HCT116 (cell line): ENCODE results near the gene KRT86. TPM values are rescaled to one million over a fixed set of nuclear protein-coding genes. Genes with fewer than 3 reads are reported as not detected.

ENCODE experiments used
- ATAC-seq: fragments of 200-7000 bp; cut with Tn5 transposase; 2 replicates; pipeline ENCODE4 v1.9.1; 2020; ENCODE audit warnings: mild to moderate bottlenecking, moderate library complexity
- BruUV-seq: library from RNA; stranded (reverse); fragments of 400-500 nt; replicated peaks from 2 replicates; lab custom pipeline; 2021; lab: Mats Ljungman, UMichigan
- CTCF ChIA-PET: fragments of 300-600 bp; sonication (Branson Sonifier 250); formaldehyde crosslinking; loops from one replicate; lab custom pipeline; 2021; ENCODE audit warnings: antibody characterized with exemption; lab: Charles Lee
- POLR2A ChIA-PET: fragments of 300-600, 350-600 bp; sonication (Branson Sonifier 250); formaldehyde crosslinking; loops from one replicate; lab custom pipeline; 2021; ENCODE audit warnings: antibody characterized with exemption; lab: Charles Lee
- RAD21 ChIA-PET, 2 experiments: fragments of 300-600 bp; sonication (Branson Sonifier 250); formaldehyde crosslinking; loops; one replicate each; lab custom pipeline; 2023; ENCODE audit warnings: low total read pairs in 2 of 2; ENCODE audit not compliant: uncharacterized antibody in 2 of 2, unreplicated experiment in 2 of 2, low non-redundant PET in 1 of 2; lab: Charles Lee
- DNase-seq: peaks from one replicate; pipeline ENCODE4 v3.0.0-alpha.2; 2010; ENCODE audit warnings: low read depth, low spot score
- H2AFZ ChIP-seq: fragments of 200-600 bp; shearing (Covaris generic), sonication (generic); 2 replicates; pipeline ENCODE4 v1.6.1; 2017; ENCODE audit warnings: low read depth, mixed run types, mixed read lengths, antibody characterized with exemption, low read length; ENCODE audit not compliant: poor library complexity, severe bottlenecking
- H3K27ac ChIP-seq: 2 replicates; pipeline ENCODE4 v1.5.1; 2012; ENCODE audit warnings: low read depth, low read length
- H3K27me3 ChIP-seq: fragments of 200-600 bp; sonication (generic); 2 replicates; pipeline ENCODE4 v1.6.1; 2016; ENCODE audit warnings: mixed run types, low read length, mixed read lengths; ENCODE audit not compliant: insufficient read depth
- H3K36me3 ChIP-seq, 2 experiments: fragments of 200-500 bp in 1 of 2; fragments of 200-600 bp in 1 of 2; sonication (Bioruptor generic) in 1 of 2; sonication (generic) in 1 of 2; 2 replicates each; pipeline versions ENCODE4 v1.5.1 to v1.6.1; 2014 to 2016; ENCODE audit warnings: low read length in 2 of 2, inconsistent platforms in 1 of 2, mixed read lengths in 1 of 2, mixed run types in 1 of 2; ENCODE audit not compliant: insufficient read depth in 2 of 2, control insufficient read depth in 1 of 2
- H3K4me1 ChIP-seq, 2 experiments: fragments of 200-600 bp in 1 of 2; sonication (generic) in 1 of 2; 2 replicates each; pipeline versions ENCODE4 v1.5.1 to v1.6.1; 2012 to 2017; ENCODE audit warnings: low read length in 2 of 2, inconsistent platforms in 1 of 2, mild to moderate bottlenecking in 1 of 2, mixed read lengths in 1 of 2, mixed run types in 1 of 2, moderate library complexity in 1 of 2; ENCODE audit not compliant: insufficient read depth in 2 of 2, control insufficient read depth in 1 of 2
- H3K4me2 ChIP-seq: fragments of 200-600 bp; sonication (generic); 2 replicates; pipeline ENCODE4 v1.6.1; 2017; ENCODE audit warnings: mixed run types, low read length, mixed read lengths
- H3K4me3 ChIP-seq, 2 experiments: fragments of 200-600 bp in 1 of 2; sonication (generic) in 1 of 2; replicated peaks in 1 of 2; 2 replicates each; pipeline ENCODE4 v1.5.1; 2011 to 2016; ENCODE audit warnings: low read length in 2 of 2, control low read depth in 1 of 2, low read depth in 1 of 2, mild to moderate bottlenecking in 1 of 2, mixed read lengths in 1 of 2, mixed run types in 1 of 2
- H3K79me2 ChIP-seq: fragments of 200-600 bp; sonication (generic); 2 replicates; pipeline ENCODE4 v1.6.1; 2017; ENCODE audit warnings: mild to moderate bottlenecking, mixed run types, low read length, moderate library complexity, mixed read lengths; ENCODE audit not compliant: insufficient read depth
- H3K9ac ChIP-seq: fragments of 200-600 bp; sonication (generic); 2 replicates; pipeline ENCODE4 v1.6.1; 2016; ENCODE audit warnings: low read length, mixed read lengths
- H3K9me2 ChIP-seq: fragments of 200-600 bp; sonication (generic), shearing (Covaris generic); 2 replicates; pipeline ENCODE4 v1.6.1; 2017; ENCODE audit warnings: mixed run types, mild to moderate bottlenecking, moderate library complexity; ENCODE audit not compliant: insufficient read depth
- H3K9me3 ChIP-seq, 2 experiments: fragments of 200-500 bp in 1 of 2; fragments of 200-600 bp in 1 of 2; sonication (Bioruptor generic) in 1 of 2; sonication (generic) in 1 of 2; 2 replicates each; pipeline ENCODE4 v1.6.1; 2014 to 2017; ENCODE audit warnings: low read length in 2 of 2, mixed read lengths in 2 of 2, inconsistent platforms in 1 of 2, low read depth in 1 of 2, mild to moderate bottlenecking in 1 of 2, mixed run types in 1 of 2, moderate library complexity in 1 of 2; ENCODE audit not compliant: control insufficient read depth in 1 of 2, insufficient read depth in 1 of 2
- H4K20me1 ChIP-seq: fragments of 200-600 bp; sonication (generic), shearing (Covaris generic); 2 replicates; pipeline ENCODE4 v1.6.1; 2017; ENCODE audit warnings: mixed run types, mild to moderate bottlenecking, moderate library complexity; ENCODE audit not compliant: insufficient read depth
- EZH2 ChIP-seq: fragments of 200-600 bp; sonication (generic); IDR thresholded peaks from 2 replicates; pipeline ENCODE4 v1.6.1; 2017; ENCODE audit warnings: antibody characterized with exemption, mixed run types
- JUND ChIP-seq: IDR thresholded peaks from 2 replicates; pipeline ENCODE4 v1.6.1; 2012
- POLR2AphosphoS5 ChIP-seq: IDR thresholded peaks from 2 replicates; pipeline ENCODE4 v1.6.1; 2011; ENCODE audit warnings: mild to moderate bottlenecking, low read depth, low read length, moderate library complexity
- TCF7L2 ChIP-seq: IDR thresholded peaks from 2 replicates; pipeline ENCODE4 v1.7.0; 2011; ENCODE audit warnings: borderline replicate concordance, inconsistent platforms; ENCODE audit not compliant: insufficient read depth, insufficient read length; ENCODE audit errors: extremely low read depth
- ZFX ChIP-seq: fragments of 450-650 bp; IDR thresholded peaks from 2 replicates; pipeline ENCODE4 v1.6.1; 2017
- intact Hi-C: fragments of 100-400 bp; cut with micrococcal nuclease; formaldehyde crosslinking; loops from 2 replicates; pipeline ENCODE4 v1.10.0; 2022
- total RNA-seq: library from RNA; stranded (reverse); gene quantifications from one replicate; pipeline ENCODE4 v1.2.1, GENCODE V29; 2021; ENCODE audit not compliant: unreplicated experiment
- TF ChIP-seq, protein P1 (sequence below): IDR thresholded peaks from 2 replicates; pipeline ENCODE4 v1.6.1; 2012

The KRT86 gene
- total RNA-seq, 1 experiment from 2014 or later, result 1.5 TPM

DNA sequence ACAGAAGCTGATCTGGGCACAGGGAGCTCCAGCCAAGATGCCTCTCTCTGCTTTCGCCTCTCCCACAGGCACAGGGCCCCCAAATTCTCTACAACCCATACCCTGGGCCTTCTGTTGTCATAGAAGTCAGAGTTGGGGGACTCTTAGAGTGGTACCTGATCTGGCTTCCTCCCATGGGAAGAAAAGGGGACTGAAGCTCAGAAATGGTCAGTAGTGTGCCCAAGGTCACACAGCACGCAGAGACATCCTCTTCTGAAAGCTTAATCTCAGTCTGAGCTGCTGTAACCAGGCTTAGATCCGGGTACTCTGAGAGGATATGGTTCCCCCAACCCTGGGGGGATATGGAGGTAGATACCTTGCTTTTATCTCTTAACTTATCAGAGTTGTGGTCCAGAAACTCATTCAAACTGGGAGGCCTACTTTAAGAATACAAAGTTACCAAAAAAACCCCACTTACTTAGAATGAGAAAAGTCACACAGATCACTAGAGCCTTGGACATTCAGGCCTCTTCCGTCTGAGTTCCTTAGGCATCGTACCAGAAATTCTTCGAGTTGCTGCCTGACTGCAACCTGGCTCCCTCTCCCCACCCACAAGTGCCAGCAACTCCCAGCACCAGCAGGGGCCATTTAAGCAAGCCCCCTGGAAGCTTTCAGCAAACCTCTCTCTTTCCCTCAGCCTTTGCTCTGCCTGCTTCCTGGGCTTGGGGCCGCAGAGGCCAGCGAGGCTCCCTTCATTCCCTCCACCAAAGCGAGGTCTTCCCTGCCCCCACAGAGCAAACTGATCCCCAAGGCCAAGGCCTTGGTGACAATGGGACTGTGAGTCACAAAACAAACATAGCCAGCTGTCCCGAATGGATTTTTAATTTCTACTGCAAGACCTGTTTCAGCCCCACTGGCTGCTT lies 27.5 kb upstream of the KRT86 start:
- intact Hi-C loops, result no loop called here
- Histone ChIP-seq H2AFZ (no peak overlapping the region), H3K27me3 (no peaks in the 10 kb centered on the region), H3K4me1 (peaks cover 66 to 79% of the 10 kb centered on the region in 2 experiments), H4K20me1 (no peaks in the 10 kb centered on the region), H3K27ac (peak overlapping the region; percentile 41), H3K4me2 (peak overlapping the region; percentile 82), H3K9me2 (no peaks in the 10 kb centered on the region), H3K79me2 (no peaks in the 10 kb centered on the region), H3K4me3 (peak overlapping the region; percentile 3 to 15; a peak in 3 of 4 replicates), H3K36me3 (no peaks in the 10 kb centered on the region), H3K9ac (peak overlapping the region; percentile 44), H3K9me3 (no peaks in the 10 kb centered on the region)
- TF ChIP-seq JUND, result no peak
- TF ChIP-seq, protein P1, sequence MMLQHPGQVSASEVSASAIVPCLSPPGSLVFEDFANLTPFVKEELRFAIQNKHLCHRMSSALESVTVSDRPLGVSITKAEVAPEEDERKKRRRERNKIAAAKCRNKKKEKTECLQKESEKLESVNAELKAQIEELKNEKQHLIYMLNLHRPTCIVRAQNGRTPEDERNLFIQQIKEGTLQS, result no peak
- no peak for TF ChIP-seq EZH2
- TF ChIP-seq POLR2AphosphoS5, result peak; percentile 47; the same call in 1 of the 2 replicates
- peak; percentile 50 for TF ChIP-seq TCF7L2
- TF ChIP-seq ZFX, result 0 out of 2 replicates have a peak, but pooled peaks have one; percentile 19
- DNase-seq (peak; percentile 50), ATAC-seq (peak; percentile 53)
- ChIA-PET CTCF (interaction anchor here (0.8 to 1.4 kb wide), 4 partner anchors 32 to 81 kb away, joined by 3 to 4 read pairs (median 3); no protein-coding TSS in a partner anchor), POLR2A (interaction anchor here (1.0 to 1.7 kb wide), 2 partner anchors 31 to 33 kb away, joined by 3 to 7 read pairs; no protein-coding TSS in a partner anchor), RAD21 (interaction anchor here in 1 of 2 experiments (0.6 kb wide), 1 partner anchor 36 kb away, joined by 6 read pairs; no protein-coding TSS in a partner anchor)
- BruUV-seq, result TSS peak; percentile 85
